Caco-2 (cell line): ENCODE measurements around the gene FARP1. TPM values are rescaled to one million over a fixed set of nuclear protein-coding genes. Genes with fewer than 3 reads are reported as not detected.

Experiments
- BruUV-seq: library from RNA; stranded (reverse); fragments of 400-500 nt; replicated peaks from 2 replicates; lab custom pipeline; 2021; lab: Mats Ljungman, UMichigan
- CTCF ChIA-PET: fragments of 300-600 bp; sonication (Branson Sonifier 250); formaldehyde crosslinking; loops from one replicate; lab custom pipeline; 2022; ENCODE audit warnings: antibody characterized with exemption; lab: Charles Lee
- POLR2A ChIA-PET: fragments of 300-600 bp; sonication (Branson Sonifier 250); formaldehyde crosslinking; loops from one replicate; lab custom pipeline; 2022; ENCODE audit warnings: antibody characterized with exemption; lab: Charles Lee
- DNase-seq, 2 experiments: peaks; one replicate each; pipeline versions ENCODE4 v3.0.0 to v3.0.0-alpha.2; 2020 to 2022
- H3K27me3 ChIP-seq: replicated peaks from 2 replicates; pipeline ENCODE4 v1.6.0; 2011; ENCODE audit warnings: low read length; ENCODE audit not compliant: control insufficient read depth, insufficient read depth
- H3K36me3 ChIP-seq: 2 replicates; pipeline ENCODE4 v1.5.1; 2011; ENCODE audit warnings: low read length; ENCODE audit not compliant: control insufficient read depth, insufficient read depth
- H3K4me1 ChIP-seq: fragments of 250-450 bp; sonication (Bioruptor Pico); 2 replicates; pipeline ENCODE4 v1.5.1; 2020; ENCODE audit warnings: mild to moderate bottlenecking
- H3K4me3 ChIP-seq: 2 replicates; pipeline ENCODE4 v1.5.1; 2011; ENCODE audit warnings: low read depth, mild to moderate bottlenecking, control low read depth, low read length
- H3K9me3 ChIP-seq: fragments of 250-450 bp; sonication (Bioruptor Pico); 2 replicates; pipeline ENCODE4 v1.5.1; 2020; ENCODE audit warnings: mild to moderate bottlenecking, moderate library complexity
- H3K27ac Mint-ChIP-seq: one replicate; pipeline ENCODE4 v1.8.0; 2022; ENCODE audit warnings: mixed read lengths; ENCODE audit not compliant: unreplicated experiment
- H3K27me3 Mint-ChIP-seq: one replicate; pipeline ENCODE4 v1.8.0; 2022; ENCODE audit warnings: mixed read lengths; ENCODE audit not compliant: insufficient read depth, unreplicated experiment
- H3K36me3 Mint-ChIP-seq: one replicate; pipeline ENCODE4 v1.8.0; 2022; ENCODE audit warnings: mild to moderate bottlenecking, mixed read lengths; ENCODE audit not compliant: insufficient read depth, unreplicated experiment
- H3K4me1 Mint-ChIP-seq: one replicate; pipeline ENCODE4 v1.8.0; 2022; ENCODE audit warnings: low read depth, mixed read lengths; ENCODE audit not compliant: unreplicated experiment
- H3K4me3 Mint-ChIP-seq: one replicate; pipeline ENCODE4 v1.8.0; 2022; ENCODE audit warnings: mild to moderate bottlenecking, moderate library complexity, mixed read lengths; ENCODE audit not compliant: unreplicated experiment
- H3K9me3 Mint-ChIP-seq: one replicate; pipeline ENCODE4 v1.8.0; 2022; ENCODE audit warnings: mixed read lengths; ENCODE audit not compliant: unreplicated experiment
- CTCF ChIP-seq, 2 experiments: fragments of 200-600 bp in 1 of 2; IDR thresholded peaks; 1 replicate in 1 of 2; 2 replicates in 1 of 2; pipeline versions ENCODE4 v1.5.1 to v1.8.0; 2011 to 2022; ENCODE audit warnings: antibody characterized with exemption in 1 of 2, control low read depth in 1 of 2, inconsistent platforms in 1 of 2, low read depth in 1 of 2, low read length in 1 of 2, mild to moderate bottlenecking in 1 of 2, moderate library complexity in 1 of 2; ENCODE audit not compliant: insufficient read depth in 1 of 2, severe bottlenecking in 1 of 2, unreplicated experiment in 1 of 2
- intact Hi-C: fragments of 100-400 bp; cut with micrococcal nuclease; formaldehyde crosslinking; loops from one replicate; pipeline ENCODE4 v1.10.0; 2022; ENCODE audit not compliant: unreplicated experiment
- total RNA-seq: library from RNA; stranded (reverse); gene quantifications from 2 replicates; pipeline ENCODE4 v1.2.3, GENCODE V29; 2022

FARP1 gene
- total RNA-seq, 1 experiment from 2014 or later, result 189 TPM

- no peak overlapping the region for H3K4me3 Mint-ChIP-seq
- no peak for DNase-seq
- H3K27me3 Mint-ChIP-seq, result no peaks in the 10 kb centered on the region
- Histone ChIP-seq H3K27me3 (no peaks in the 10 kb centered on the region), H3K36me3 (peaks cover 2% of the 10 kb centered on the region; the same call in 1 of the 2 replicates), H3K4me1 (peaks cover 13% of the 10 kb centered on the region; the same call in 1 of the 2 replicates), H3K9me3 (no peaks in the 10 kb centered on the region), H3K4me3 (no peak overlapping the region)
- no TSS peak for BruUV-seq
- POLR2A ChIA-PET, result no interaction called here
- no peak for TF ChIP-seq CTCF (IDR thresholded peaks at IDR 0.05; ENCODE audit: insufficient read depth in 1 of 2, low read depth in 1 of 2, low read length in 1 of 2, severe bottlenecking in 1 of 2, unreplicated experiment in 1 of 2)
- no peak overlapping the region for H3K27ac Mint-ChIP-seq
- CTCF ChIA-PET, result no interaction called here
- peaks cover 43% of the 10 kb centered on the region for H3K4me1 Mint-ChIP-seq
- H3K36me3 Mint-ChIP-seq, result peaks cover 97% of the 10 kb centered on the region
- intact Hi-C loops, result no loop called here
- H3K9me3 Mint-ChIP-seq, result no peaks in the 10 kb centered on the region
Observed at GRCh38 chr13:98500963-98501421, 358.1 kb downstream of the FARP1 start.

GRCh38 chr13:98503175-98504028, 360.5 kb downstream of the FARP1 start:
- Histone ChIP-seq H3K9me3 (no peaks in the 10 kb centered on the region), H3K4me3 (no peak overlapping the region), H3K4me1 (peaks cover 12% of the 10 kb centered on the region), H3K27me3 (no peaks in the 10 kb centered on the region), H3K36me3 (peaks cover 2% of the 10 kb centered on the region; the same call in 1 of the 2 replicates)
- H3K27me3 Mint-ChIP-seq, result no peaks in the 10 kb centered on the region
- no peak for TF ChIP-seq CTCF (IDR thresholded peaks at IDR 0.05; ENCODE audit: insufficient read depth in 1 of 2, low read depth in 1 of 2, low read length in 1 of 2, severe bottlenecking in 1 of 2, unreplicated experiment in 1 of 2)
- H3K9me3 Mint-ChIP-seq, result no peaks in the 10 kb centered on the region
- peaks cover 92% of the 10 kb centered on the region for H3K36me3 Mint-ChIP-seq
- intact Hi-C loops, result no loop called here
- ChIA-PET POLR2A (no interaction called here), CTCF (no interaction called here)
- no peak overlapping the region for H3K27ac Mint-ChIP-seq
- DNase-seq, result no peak
- BruUV-seq, result no TSS peak
- no peak overlapping the region for H3K4me3 Mint-ChIP-seq
- peaks cover 45% of the 10 kb centered on the region for H3K4me1 Mint-ChIP-seq

- H3K4me3 ChIP-seq, result no peak overlapping the region
- H3K4me1 ChIP-seq, result peaks cover 18% of the 10 kb centered on the region
- peaks cover 2% of the 10 kb centered on the region; the same call in 1 of the 2 replicates for H3K36me3 ChIP-seq
- intact Hi-C loops, result no loop called here
- no peak for TF ChIP-seq CTCF (IDR thresholded peaks at IDR 0.05; ENCODE audit: insufficient read depth in 1 of 2, low read depth in 1 of 2, low read length in 1 of 2, severe bottlenecking in 1 of 2, unreplicated experiment in 1 of 2)
- peaks cover 87% of the 10 kb centered on the region for H3K36me3 Mint-ChIP-seq
- CTCF ChIA-PET, result no interaction called here
- H3K9me3 ChIP-seq, result no peaks in the 10 kb centered on the region
- no peaks in the 10 kb centered on the region for H3K9me3 Mint-ChIP-seq
- no peaks in the 10 kb centered on the region for H3K27me3 Mint-ChIP-seq
- POLR2A ChIA-PET, result no interaction called here
- no peak overlapping the region for H3K27ac Mint-ChIP-seq
- no peak overlapping the region for H3K4me3 Mint-ChIP-seq
- DNase-seq, result no peak
- BruUV-seq, result no TSS peak
- peaks cover 51% of the 10 kb centered on the region for H3K4me1 Mint-ChIP-seq
- no peaks in the 10 kb centered on the region for H3K27me3 ChIP-seq
Observed at GRCh38 chr13:98504029-98504351, 361.1 kb downstream of the FARP1 start.
